ENCODE results near the gene PARVA.

PARVA gene

DNA sequence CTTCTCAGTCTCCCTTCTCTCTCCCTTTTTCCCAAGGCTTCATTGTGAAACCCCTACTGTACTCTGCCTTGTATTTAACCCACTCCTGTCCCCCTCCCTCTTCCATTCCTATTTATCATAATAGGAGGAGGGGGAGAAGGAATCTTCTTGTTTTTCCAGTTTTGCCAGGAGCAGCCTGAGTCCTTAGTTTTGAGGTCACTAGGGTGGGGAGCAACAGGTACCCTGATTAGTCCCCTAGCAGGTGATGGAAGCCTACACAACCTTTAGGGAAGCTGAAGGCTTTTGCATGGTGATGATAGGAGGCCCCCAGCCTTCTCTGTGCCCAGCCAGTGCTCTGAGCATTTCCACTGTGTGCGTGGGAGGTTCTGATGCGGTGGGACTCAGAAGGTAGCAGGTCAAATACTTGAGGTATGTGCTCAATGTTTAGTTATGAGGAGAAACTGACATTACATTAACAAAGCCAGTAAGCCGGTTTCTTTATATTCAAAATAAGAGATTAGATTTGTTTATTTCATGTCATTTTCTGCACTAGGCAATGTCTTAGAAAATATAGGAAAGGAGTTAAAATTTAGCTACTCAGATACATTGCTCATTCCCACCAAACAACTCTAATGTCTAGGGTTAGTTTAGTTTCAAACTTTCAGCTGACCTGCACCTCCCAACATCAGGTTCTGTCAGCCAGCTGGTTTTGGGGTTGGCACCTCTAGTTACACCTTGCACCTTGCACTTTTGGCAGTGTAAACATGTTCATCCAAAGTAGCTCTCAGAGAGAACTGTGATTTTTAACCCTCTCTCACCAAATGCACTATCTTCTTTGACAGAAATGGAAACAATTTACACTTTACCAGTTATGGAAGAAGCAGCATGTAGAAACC, 26.0 kb downstream of the PARVA start:
- Histone ChIP-seq H3K18ac (ENCODE audit: low read depth in 1 of 2, low read length in 2 of 2) (peak overlapping the region in 1 of 2 experiments; percentile 19), H4K8ac (ENCODE audit: low read length) (no peak overlapping the region), H3K4me3 (ENCODE audit: insufficient read depth in 1 of 2, low read depth in 1 of 2, low read length in 2 of 2) (no peak overlapping the region), H3K14ac (ENCODE audit: low read length in 2 of 2) (no peak overlapping the region), H3K23ac (ENCODE audit: low read length in 2 of 2) (no peak overlapping the region), H3K4me1 (ENCODE audit: control insufficient read depth, insufficient read depth, low read depth, low read length) (peaks cover 20% of the 10 kb centered on the region), H3K36me3 (ENCODE audit: control insufficient read depth in 1 of 2, insufficient read depth in 2 of 2, low read depth in 1 of 2, low read length in 2 of 2) (peaks cover 0 to 3% of the 10 kb centered on the region in 2 experiments), H2AK5ac (ENCODE audit: low read length, severe bottlenecking) (peak overlapping the region; percentile 46), H3K79me1 (replicated peaks; ENCODE audit: low read length, poor library complexity, severe bottlenecking) (peaks cover 18% of the 10 kb centered on the region), H3K27me3 (ENCODE audit: control insufficient read depth in 1 of 2, insufficient read depth in 1 of 2, low read length in 2 of 2) (no peaks in the 10 kb centered on the region), H3K4ac (ENCODE audit: low read depth in 1 of 2, low read length in 2 of 2) (no peak overlapping the region), H3K9ac (ENCODE audit: low read length) (no peak overlapping the region), H4K91ac (ENCODE audit: low read length) (peak overlapping the region; percentile 41), H2AFZ (ENCODE audit: low read depth, low read length) (no peak overlapping the region), H2BK12ac (ENCODE audit: low read length in 2 of 2) (peak overlapping the region in 1 of 2 experiments; percentile 15), H3K27ac (ENCODE audit: low read length, poor library complexity, severe bottlenecking) (peak overlapping the region; percentile 28), H2BK15ac (ENCODE audit: low read depth, poor library complexity, severe bottlenecking) (no peak overlapping the region), H2BK5ac (ENCODE audit: low read depth, low read length, poor library complexity, severe bottlenecking) (no peak overlapping the region), H3K4me2 (ENCODE audit: low read length, poor library complexity, severe bottlenecking) (no peak overlapping the region), H2BK120ac (ENCODE audit: low read depth, low read length) (no peak overlapping the region), H3K9me3 (ENCODE audit: control insufficient read depth, low read length) (no peaks in the 10 kb centered on the region)
- no peak for DNase-seq
- 88% methylated on average over 2 of the region's 3 CpGs for WGBS

DNA sequence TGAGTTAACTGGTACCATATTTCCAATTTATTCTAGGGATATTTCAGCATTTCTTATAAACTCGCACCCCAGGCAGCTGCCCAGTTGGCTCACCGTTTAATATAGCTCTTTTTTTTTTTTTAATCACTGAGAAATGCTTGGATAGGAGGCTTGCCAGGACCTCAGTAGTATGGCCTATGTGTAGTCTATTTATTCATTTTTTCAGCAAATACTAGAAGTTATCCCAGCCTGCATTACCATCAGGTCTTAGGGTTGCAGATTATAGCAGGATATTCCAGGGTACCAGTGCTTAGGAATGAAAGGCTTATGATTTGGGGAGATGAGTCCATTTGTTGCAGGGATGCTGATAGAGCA, 26.6 kb downstream of the PARVA start:
- H3K4me1 ChIP-seq (ENCODE audit: control insufficient read depth, insufficient read depth, low read depth, low read length) = peaks cover 19% of the 10 kb centered on the region
- peaks cover 22% of the 10 kb centered on the region for H3K79me1 ChIP-seq (replicated peaks; ENCODE audit: low read length, poor library complexity, severe bottlenecking)
- no peak overlapping the region for H2AFZ ChIP-seq (ENCODE audit: low read depth, low read length)
- no peak overlapping the region for H2BK5ac ChIP-seq (ENCODE audit: low read depth, low read length, poor library complexity, severe bottlenecking)
- no peak overlapping the region for H3K4ac ChIP-seq (ENCODE audit: low read depth in 1 of 2, low read length in 2 of 2)
- H3K4me3 ChIP-seq (ENCODE audit: insufficient read depth in 1 of 2, low read depth in 1 of 2, low read length in 2 of 2) = no peak overlapping the region
- no peak overlapping the region for H3K9ac ChIP-seq (ENCODE audit: low read length)
- H2BK12ac ChIP-seq (ENCODE audit: low read length in 2 of 2) = no peak overlapping the region
- no peak for DNase-seq
- H2AK5ac ChIP-seq (ENCODE audit: low read length, severe bottlenecking) = no peak overlapping the region
- H2BK120ac ChIP-seq (ENCODE audit: low read depth, low read length) = no peak overlapping the region
- no peak overlapping the region for H3K4me2 ChIP-seq (ENCODE audit: low read length, poor library complexity, severe bottlenecking)
- H2BK15ac ChIP-seq (ENCODE audit: low read depth, poor library complexity, severe bottlenecking) = no peak overlapping the region
- H3K36me3 ChIP-seq (ENCODE audit: control insufficient read depth in 1 of 2, insufficient read depth in 2 of 2, low read depth in 1 of 2, low read length in 2 of 2) = peaks cover 0 to 3% of the 10 kb centered on the region in 2 experiments
- H3K9me3 ChIP-seq (ENCODE audit: control insufficient read depth, low read length) = no peaks in the 10 kb centered on the region
- no peak overlapping the region for H4K91ac ChIP-seq (ENCODE audit: low read length)
- no peaks in the 10 kb centered on the region for H3K27me3 ChIP-seq (ENCODE audit: control insufficient read depth in 1 of 2, insufficient read depth in 1 of 2, low read length in 2 of 2)
- H3K27ac ChIP-seq (ENCODE audit: low read length, poor library complexity, severe bottlenecking) = no peak overlapping the region
- H3K14ac ChIP-seq (ENCODE audit: low read length in 2 of 2) = no peak overlapping the region
- H4K8ac ChIP-seq (ENCODE audit: low read length) = no peak overlapping the region
- H3K23ac ChIP-seq (ENCODE audit: low read length in 2 of 2) = no peak overlapping the region
- H3K18ac ChIP-seq (ENCODE audit: low read depth in 1 of 2, low read length in 2 of 2) = no peak overlapping the region
- WGBS = no CpG with 5 or more reads among the region's 2 CpGs

DNA sequence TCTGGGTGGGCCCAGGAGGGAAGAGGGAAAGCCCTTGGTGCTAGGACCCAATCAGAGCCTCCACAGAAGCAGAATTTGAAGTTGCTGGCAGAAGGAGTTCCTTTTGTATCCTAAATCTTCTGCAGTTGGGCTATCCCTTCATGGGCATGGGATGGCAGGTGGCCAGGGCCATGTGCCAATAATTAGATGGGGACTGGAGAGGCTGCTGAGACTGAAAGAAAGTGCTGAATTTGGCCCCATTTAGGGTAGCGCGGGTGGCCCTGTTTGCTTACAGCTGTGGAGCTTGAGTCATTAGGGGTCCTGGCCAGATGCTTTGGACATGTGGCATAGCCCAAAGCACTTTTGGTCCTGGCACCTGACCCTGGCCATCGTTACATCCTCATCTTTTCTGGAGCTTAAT, 27.1 kb downstream of the PARVA start:
- Histone ChIP-seq H3K27ac (ENCODE audit: low read length, poor library complexity, severe bottlenecking) (no peak overlapping the region), H3K23ac (ENCODE audit: low read length in 2 of 2) (no peak overlapping the region)

DNA sequence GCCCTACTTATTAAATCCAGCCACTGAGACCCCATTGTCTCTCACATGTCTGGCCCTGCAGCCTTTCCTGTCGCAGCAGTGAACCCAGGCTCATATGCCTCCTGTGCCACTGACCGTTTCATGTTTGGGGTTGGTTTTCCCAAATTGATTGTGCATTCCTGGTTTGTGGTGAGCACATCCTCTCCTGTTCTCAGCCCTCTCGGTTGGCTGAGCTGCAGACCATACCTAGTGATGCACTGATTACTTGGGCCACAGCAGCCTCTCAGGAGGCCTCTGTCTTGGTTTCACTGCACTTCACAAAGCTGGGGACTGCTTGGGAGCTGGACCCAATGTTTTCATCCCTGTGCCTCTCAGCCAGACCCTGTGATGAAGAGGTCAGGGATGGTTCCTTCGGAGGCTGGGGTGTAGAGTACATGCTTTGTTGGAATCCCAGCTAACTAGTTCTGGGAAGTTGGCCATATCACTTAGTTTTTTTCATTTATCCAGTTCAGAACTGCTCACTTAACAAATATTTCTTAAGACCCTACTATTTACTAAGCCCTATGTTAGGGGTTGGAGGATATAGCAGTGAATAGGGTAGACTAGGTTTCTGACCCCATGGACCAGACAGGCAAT, 30.9 kb downstream of the PARVA start:
- Histone ChIP-seq H3K79me1 (replicated peaks; ENCODE audit: low read length, poor library complexity, severe bottlenecking) (peaks cover 20% of the 10 kb centered on the region), H3K4me1 (ENCODE audit: control insufficient read depth, insufficient read depth, low read depth, low read length) (peaks cover 24% of the 10 kb centered on the region), H3K23ac (ENCODE audit: low read length in 2 of 2) (peak overlapping the region in 1 of 2 experiments; percentile 93), H3K27ac (ENCODE audit: low read length, poor library complexity, severe bottlenecking) (no peak overlapping the region), H2AFZ (ENCODE audit: low read depth, low read length) (no peak overlapping the region), H3K36me3 (ENCODE audit: control insufficient read depth in 1 of 2, insufficient read depth in 2 of 2, low read depth in 1 of 2, low read length in 2 of 2) (no peaks in the 10 kb centered on the region), H3K4me2 (ENCODE audit: low read length, poor library complexity, severe bottlenecking) (no peak overlapping the region), H2BK120ac (ENCODE audit: low read depth, low read length) (no peak overlapping the region), H2BK5ac (ENCODE audit: low read depth, low read length, poor library complexity, severe bottlenecking) (no peak overlapping the region), H2BK15ac (ENCODE audit: low read depth, poor library complexity, severe bottlenecking) (no peak overlapping the region), H3K18ac (ENCODE audit: low read depth in 1 of 2, low read length in 2 of 2) (peak overlapping the region in 1 of 2 experiments; percentile 73), H4K8ac (ENCODE audit: low read length) (no peak overlapping the region), H3K27me3 (ENCODE audit: control insufficient read depth in 1 of 2, insufficient read depth in 1 of 2, low read length in 2 of 2) (no peaks in the 10 kb centered on the region), H3K4me3 (ENCODE audit: insufficient read depth in 1 of 2, low read depth in 1 of 2, low read length in 2 of 2) (no peak overlapping the region), H2AK5ac (ENCODE audit: low read length, severe bottlenecking) (peak overlapping the region; percentile 77), H2BK12ac (ENCODE audit: low read length in 2 of 2) (peak overlapping the region in 1 of 2 experiments; percentile 69), H3K14ac (ENCODE audit: low read length in 2 of 2) (peak overlapping the region in 1 of 2 experiments; percentile 75), H3K9me3 (ENCODE audit: control insufficient read depth, low read length) (no peaks in the 10 kb centered on the region), H3K9ac (ENCODE audit: low read length) (no peak overlapping the region), H3K4ac (ENCODE audit: low read depth in 1 of 2, low read length in 2 of 2) (peak overlapping the region in 1 of 2 experiments; percentile 30), H4K91ac (ENCODE audit: low read length) (no peak overlapping the region)
- no peak for DNase-seq
- 98% methylated on average over 3 of the region's 4 CpGs for WGBS

More for the DNA sequence above, 27.1 kb downstream of the PARVA start:
- no peaks in the 10 kb centered on the region for H3K9me3 ChIP-seq (ENCODE audit: control insufficient read depth, low read length)
- no peak overlapping the region for H3K9ac ChIP-seq (ENCODE audit: low read length)
- peak overlapping the region; percentile 14 for H2AK5ac ChIP-seq (ENCODE audit: low read length, severe bottlenecking)
- H2BK15ac ChIP-seq (ENCODE audit: low read depth, poor library complexity, severe bottlenecking) = no peak overlapping the region
- H4K8ac ChIP-seq (ENCODE audit: low read length) = no peak overlapping the region
- no peak for DNase-seq
- no peak overlapping the region for H3K4me3 ChIP-seq (ENCODE audit: insufficient read depth in 1 of 2, low read depth in 1 of 2, low read length in 2 of 2)
- no peak overlapping the region for H3K18ac ChIP-seq (ENCODE audit: low read depth in 1 of 2, low read length in 2 of 2)
- peaks cover 22% of the 10 kb centered on the region for H3K79me1 ChIP-seq (replicated peaks; ENCODE audit: low read length, poor library complexity, severe bottlenecking)
- WGBS = over 99% methylated on average over 3 of the region's 3 CpGs
- no peak overlapping the region for H2BK12ac ChIP-seq (ENCODE audit: low read length in 2 of 2)
- H3K36me3 ChIP-seq (ENCODE audit: control insufficient read depth in 1 of 2, insufficient read depth in 2 of 2, low read depth in 1 of 2, low read length in 2 of 2) = peaks cover 0 to 3% of the 10 kb centered on the region in 2 experiments
- H3K4ac ChIP-seq (ENCODE audit: low read depth in 1 of 2, low read length in 2 of 2) = no peak overlapping the region
- H3K4me1 ChIP-seq (ENCODE audit: control insufficient read depth, insufficient read depth, low read depth, low read length) = peaks cover 19% of the 10 kb centered on the region
- H3K14ac ChIP-seq (ENCODE audit: low read length in 2 of 2) = no peak overlapping the region
- no peak overlapping the region for H4K91ac ChIP-seq (ENCODE audit: low read length)
- no peaks in the 10 kb centered on the region for H3K27me3 ChIP-seq (ENCODE audit: control insufficient read depth in 1 of 2, insufficient read depth in 1 of 2, low read length in 2 of 2)
- H3K4me2 ChIP-seq (ENCODE audit: low read length, poor library complexity, severe bottlenecking) = no peak overlapping the region
- H2AFZ ChIP-seq (ENCODE audit: low read depth, low read length) = no peak overlapping the region
- H2BK120ac ChIP-seq (ENCODE audit: low read depth, low read length) = no peak overlapping the region
- no peak overlapping the region for H2BK5ac ChIP-seq (ENCODE audit: low read depth, low read length, poor library complexity, severe bottlenecking)
